Mammary epithelial cell (primary cell): ENCODE data around the gene RANBP6.

ENCODE experiments used
- CTCF ChIP-seq, 2 donors: IDR thresholded peaks in 1 of 2; conservative IDR thresholded peaks in 1 of 2; 2 replicates each; pipeline ENCODE4 v1.5.1; 2011 to 2012; ENCODE audit warnings: inconsistent platforms in 2 of 2, low read length in 2 of 2, mild to moderate bottlenecking in 2 of 2, control low read depth in 1 of 2, low read depth in 1 of 2; ENCODE audit not compliant: insufficient read depth in 1 of 2; ENCODE audit errors: extremely low read depth in 1 of 2
- EZH2 ChIP-seq: IDR thresholded peaks from 2 replicates; pipeline ENCODE4 v1.6.1; 2012; ENCODE audit warnings: low read length, inconsistent platforms, borderline replicate concordance

DNA sequence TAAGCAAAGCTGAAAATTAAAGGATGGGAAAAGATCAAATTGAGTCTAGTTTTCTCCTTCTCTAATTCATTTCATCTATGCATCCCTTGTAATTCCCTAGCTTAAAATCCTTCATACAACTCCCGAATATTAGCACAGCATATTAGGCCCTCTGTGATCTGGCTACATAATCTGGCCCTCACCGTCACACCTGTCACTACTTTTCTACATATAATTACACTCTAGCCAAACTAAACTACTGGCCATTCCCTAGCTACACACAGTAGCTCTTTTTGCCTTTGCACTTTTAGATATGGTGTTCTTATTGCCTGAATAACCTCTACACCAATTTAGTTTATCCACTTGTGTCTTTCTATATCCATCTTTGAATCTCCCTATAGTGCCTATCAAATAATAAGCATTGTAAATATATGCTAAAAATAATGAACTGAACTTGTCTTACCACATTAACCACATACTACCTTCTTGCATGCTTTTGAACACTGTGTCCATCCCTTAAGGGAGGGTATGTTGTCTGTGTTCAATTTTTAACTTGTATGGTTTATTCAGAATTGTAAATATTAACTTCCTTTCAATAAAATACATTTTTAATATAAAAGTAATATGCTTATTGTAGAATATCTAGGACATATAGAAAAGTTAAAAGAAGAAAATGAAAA is 15.9 kb downstream of the RANBP6 start:
- TF ChIP-seq CTCF (conservative IDR thresholded peaks at IDR 0.05 in 1 of 2, IDR thresholded peaks at IDR 0.05 in 1 of 2; ENCODE audit: extremely low read depth in 1 of 2, insufficient read depth in 1 of 2, low read depth in 1 of 2, low read length in 2 of 2) (no peak), EZH2 (no peak)
